HEK293T (cell line): ENCODE data around the gene EVPL.

Experiments
- FOXM1 ChIP-seq: fragments of 450-650 bp; IDR thresholded peaks from 2 replicates; pipeline ENCODE4 v1.6.1; 2017; ENCODE audit warnings: mild to moderate bottlenecking, borderline replicate concordance
- NFRKB ChIP-seq: fragments of 450-650 bp; IDR thresholded peaks from 2 replicates; pipeline ENCODE4 v1.6.1; 2016; ENCODE audit warnings: mild to moderate bottlenecking, moderate library complexity
- SP1 ChIP-seq: fragments of 450-650 bp; IDR thresholded peaks from 2 replicates; pipeline ENCODE4 v1.6.1; 2017

- TF ChIP-seq NFRKB (no peak), SP1 (no peak), FOXM1 (no peak)
Observed at GRCh38 chr17:76071531-76072147, 44.5 kb upstream of the EVPL start.
